ENCODE data around the gene ARHGAP26. TPM values are rescaled to one million over a fixed set of nuclear protein-coding genes. Genes with fewer than 3 reads are reported as not detected.
A peak's percentile ranks its signal among the peaks of the same experiment; 100 is the strongest.

Gene ARHGAP26
- total RNA-seq, 1 experiment from 2014 or later = 1.7 TPM

DNA sequence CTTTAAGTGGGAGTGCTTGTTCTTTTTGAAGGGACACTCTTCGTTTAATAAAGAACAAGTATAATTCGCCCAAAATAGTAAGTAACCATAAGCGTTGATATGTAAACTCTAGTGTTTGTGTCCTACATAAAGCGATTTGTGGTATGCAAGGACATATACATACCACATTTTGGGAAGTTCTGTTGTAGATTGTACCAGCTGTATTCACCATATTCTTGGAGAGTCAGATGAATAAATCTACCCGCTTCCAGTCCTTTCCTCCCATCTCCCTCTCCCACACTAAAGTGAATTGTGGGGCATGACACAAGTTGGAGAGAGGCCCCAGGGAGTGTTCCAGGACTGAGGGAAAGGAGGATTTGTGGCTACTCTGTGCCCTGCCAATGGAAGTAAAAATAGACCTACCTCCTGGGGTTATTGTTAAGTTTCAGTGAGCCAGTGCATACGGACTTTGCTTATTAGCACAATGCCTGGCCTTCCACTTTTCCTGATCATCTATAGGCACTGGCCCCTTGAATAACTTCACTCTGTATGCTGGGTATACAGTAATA, 40.6 kb downstream of the ARHGAP26 start:
- no peak for DNase-seq (ENCODE audit: low spot score)

DNA sequence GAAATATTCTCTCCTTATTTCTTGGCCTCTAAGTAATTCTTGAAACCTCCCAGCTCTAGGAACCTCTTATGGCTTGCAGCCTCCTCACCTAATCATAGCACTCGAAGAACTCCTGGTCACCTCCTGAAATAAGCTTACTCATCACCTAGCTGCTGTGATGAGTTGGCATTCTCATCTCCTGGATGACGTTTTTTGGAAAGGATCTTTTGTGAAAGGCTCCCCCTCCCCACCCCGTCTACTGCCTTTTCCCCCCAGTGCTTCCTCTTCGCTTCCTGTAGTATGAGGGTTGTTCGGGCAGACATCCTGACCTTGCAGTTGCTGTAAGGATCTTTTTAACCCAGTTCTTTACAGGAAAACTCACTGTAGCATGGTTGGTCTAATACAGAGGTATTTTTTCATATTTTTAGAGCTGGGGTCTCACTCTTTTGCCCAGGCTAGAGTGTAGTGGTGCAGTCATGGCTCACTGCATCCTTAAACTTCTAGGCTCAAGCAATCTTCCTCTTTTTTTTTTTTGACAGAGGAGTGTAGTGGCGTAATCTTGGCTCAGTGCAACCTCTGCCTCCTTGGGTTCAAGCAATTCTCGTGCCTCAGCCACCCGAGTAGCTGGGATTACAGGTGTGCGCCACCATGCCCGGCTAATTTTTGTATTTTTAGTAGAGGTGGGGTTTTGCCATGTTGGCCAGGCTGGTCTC, 41.8 kb downstream of the ARHGAP26 start:
- DNase-seq (ENCODE audit: low spot score) = no peak

GRCh38 chr5:142813220-142813619, 43.0 kb downstream of the ARHGAP26 start:
- no peak for DNase-seq (ENCODE audit: low spot score)

DNA sequence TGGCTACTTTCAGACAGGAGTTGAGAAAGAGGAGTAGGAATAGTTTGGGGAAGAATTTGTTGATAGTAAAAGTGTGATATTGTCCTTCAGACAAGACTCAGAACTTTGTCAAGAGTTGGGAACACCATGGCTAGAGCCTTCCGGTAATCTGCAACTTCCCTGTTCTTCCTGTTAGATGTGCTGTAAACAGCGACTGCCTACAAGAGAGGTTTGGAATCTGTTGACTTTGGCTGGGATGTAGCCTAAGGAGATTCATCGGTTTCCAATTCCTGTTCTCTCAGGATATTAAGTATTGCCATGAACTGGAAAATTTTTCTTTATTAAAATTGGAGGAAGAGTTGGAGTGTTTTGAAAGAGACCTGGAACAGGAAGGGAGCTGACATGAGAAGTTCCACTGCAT, 43.9 kb downstream of the ARHGAP26 start:
- DNase-seq (ENCODE audit: low spot score) = no peak

- DNase-seq (ENCODE audit: low spot score) = no peak
Observed at GRCh38 chr5:142815469-142815868, 45.3 kb downstream of the ARHGAP26 start.

- peak; percentile 89 for DNase-seq (ENCODE audit: low spot score)
Observed at GRCh38 chr5:142816531-142817430, 46.6 kb downstream of the ARHGAP26 start.

DNA sequence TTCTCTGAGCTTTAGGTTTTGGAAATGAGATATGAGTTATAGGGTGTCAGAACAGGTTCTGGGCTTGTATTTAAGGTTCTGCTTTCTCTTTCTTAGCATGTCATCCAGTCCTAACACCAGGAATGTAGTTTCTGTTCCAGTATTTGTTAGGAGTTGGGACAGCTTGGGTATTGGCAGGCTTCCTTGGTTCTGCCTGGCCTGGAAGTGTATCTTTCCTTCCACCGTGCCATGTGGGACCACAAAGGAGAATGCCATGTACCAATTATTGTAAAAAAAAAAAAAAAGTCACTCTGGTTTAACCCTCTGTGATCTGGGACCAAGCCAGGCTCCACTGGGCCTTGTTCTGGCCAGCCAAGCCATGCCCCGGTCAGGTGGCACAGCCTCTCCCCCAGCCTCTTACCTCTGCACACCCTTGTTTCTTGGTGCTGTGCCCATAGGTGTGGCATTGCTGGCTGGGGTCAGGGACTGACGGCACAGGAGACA, 47.8 kb downstream of the ARHGAP26 start:
- DNase-seq (ENCODE audit: low spot score) = peak; percentile 35

- no peak for DNase-seq (ENCODE audit: low spot score)
Observed at GRCh38 chr5:142819292-142819691, 49.1 kb downstream of the ARHGAP26 start.

DNA sequence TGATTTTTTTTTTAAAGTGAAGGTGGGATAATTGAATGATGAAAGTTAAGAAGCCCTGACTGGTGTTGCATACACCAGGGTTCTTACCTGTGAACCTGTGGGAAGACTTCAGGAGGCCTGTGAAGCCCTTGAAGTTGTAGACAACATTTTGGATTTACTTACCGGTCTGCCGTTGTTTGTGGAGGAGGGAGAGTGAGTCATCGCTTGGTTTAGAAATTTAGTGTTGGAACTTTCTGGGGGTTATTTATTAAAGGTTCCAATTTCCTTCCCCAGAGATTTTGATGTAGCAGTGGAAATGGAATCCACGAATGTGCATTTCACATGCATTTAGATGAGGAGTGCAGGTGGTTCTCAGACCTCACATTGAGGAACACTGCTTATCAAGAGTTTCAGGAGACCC, 49.6 kb downstream of the ARHGAP26 start:
- no peak for DNase-seq (ENCODE audit: low spot score)

DNA sequence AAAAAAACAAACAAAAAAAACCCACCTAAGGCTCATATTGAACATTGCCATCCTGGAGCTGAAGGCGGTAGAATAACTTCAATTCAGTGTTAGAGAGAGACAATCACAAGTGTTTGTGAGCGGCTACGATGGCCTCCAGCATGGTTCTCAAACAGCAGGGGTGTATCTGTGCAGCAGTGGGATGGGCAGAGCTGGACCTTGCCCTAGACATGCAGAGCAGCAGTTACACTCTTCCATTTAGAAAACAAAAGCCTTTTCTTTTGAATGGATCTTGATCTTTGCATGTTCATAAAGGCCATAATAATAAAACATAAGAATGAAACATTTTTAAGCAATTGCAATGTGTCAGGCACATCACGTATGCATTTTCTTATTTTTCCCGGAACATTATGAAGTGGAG, 50.3 kb downstream of the ARHGAP26 start:
- DNase-seq (ENCODE audit: low spot score) = no peak

GRCh38 chr5:142821034-142821732, 51.0 kb downstream of the ARHGAP26 start:
- no peak for DNase-seq (ENCODE audit: low spot score)

DNA sequence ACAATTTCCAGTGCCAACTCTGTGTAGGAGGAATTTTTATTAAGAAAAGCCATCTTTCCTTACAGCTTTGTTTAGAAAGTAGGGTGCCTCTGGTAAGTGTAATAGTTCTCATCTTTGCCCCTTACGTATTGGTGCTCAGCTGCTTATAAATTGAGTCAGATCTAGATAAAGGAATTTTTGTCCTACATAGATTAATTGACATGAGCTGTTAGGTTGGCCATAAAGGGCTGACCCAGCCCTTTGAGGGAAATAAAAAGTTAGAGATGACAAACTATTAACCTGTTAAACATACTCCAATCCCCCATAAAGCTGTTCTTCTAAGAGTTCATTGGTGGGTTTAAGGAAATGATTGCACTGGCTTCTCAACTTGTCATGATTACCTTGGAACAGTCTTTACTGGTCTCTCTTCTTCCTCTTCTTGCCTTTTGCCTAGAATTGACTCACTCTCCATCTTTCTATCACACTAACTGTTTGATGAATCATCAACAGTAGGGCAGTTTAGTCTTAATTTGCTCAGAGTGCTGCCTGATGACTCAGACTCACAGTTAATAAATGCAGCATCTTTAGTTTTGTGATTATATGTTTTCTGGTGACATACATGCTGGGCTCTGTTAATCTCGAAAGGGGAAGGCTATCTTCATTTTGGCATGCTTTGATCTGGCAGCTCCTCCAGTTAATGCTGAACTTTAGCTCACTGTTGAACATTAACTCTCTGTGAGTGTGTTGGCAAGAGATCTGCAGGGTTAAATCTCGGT, 51.7 kb downstream of the ARHGAP26 start:
- peak; percentile 69 for DNase-seq (ENCODE audit: low spot score)

GRCh38 chr5:142823126-142823525, 52.9 kb downstream of the ARHGAP26 start:
- peak; percentile 21 for DNase-seq (ENCODE audit: low spot score)

DNA sequence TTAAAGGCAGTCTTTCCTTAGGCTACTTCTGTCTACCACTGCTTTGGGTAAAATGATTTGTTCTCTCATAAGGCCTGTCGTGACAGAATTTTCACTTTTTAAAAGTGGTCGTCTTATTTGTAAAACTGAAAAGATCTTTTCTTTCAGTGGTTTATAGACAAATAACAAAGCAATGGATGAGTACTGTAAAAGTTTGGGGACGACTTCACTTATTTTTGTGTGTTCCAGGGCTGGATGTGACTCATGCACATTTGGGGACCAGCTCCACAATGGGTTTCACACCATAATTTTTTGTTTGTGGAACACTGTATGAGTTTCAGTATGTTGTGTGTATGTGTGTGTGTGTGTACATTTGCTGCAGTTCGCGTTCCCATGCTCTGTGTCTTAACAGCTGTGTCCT, 53.6 kb downstream of the ARHGAP26 start:
- no peak for DNase-seq (ENCODE audit: low spot score)

DNA sequence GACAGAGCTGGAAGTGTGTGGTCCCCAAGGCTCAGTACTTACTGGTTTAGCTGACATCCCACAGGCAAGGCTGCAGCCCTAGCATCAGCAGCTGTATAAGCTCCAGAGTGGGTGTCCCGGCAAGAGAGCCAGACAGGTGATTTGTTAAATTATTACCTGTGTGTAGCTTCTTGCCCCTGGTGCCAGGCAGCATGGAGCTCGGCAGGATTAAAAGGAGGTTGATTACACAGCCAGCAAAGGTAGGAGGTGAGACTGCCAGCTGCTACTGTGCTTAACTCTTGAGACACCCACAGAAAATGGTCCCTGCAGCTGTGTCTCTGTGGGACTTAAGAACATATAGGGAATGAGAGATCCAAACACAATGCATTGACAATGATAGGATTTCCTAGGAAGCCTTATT, 54.2 kb downstream of the ARHGAP26 start:
- no peak for DNase-seq (ENCODE audit: low spot score)

- DNase-seq (ENCODE audit: low spot score) = peak; percentile 33
Observed at GRCh38 chr5:142825378-142826089, 55.4 kb downstream of the ARHGAP26 start.

DNA sequence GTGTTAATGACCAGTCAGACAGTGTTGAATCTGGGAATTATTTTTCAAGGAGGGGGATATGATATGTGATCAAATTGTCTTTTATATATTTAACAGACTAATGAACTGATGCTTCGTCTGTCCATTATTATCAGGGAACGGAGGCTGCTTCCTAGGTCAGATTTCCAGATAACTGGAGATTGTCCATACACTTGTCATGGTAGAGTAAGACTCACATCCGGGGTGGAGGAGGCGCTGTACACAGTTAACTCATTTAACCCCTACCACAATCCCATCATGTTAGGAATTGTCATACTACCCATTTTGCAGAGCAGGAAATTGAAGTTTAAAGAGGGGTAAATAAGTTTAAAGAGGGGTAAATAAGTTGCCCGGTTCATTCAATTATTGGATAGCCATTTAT, 55.9 kb downstream of the ARHGAP26 start:
- DNase-seq (ENCODE audit: low spot score) = no peak

GRCh38 chr5:142826741-142827492, 56.7 kb downstream of the ARHGAP26 start:
- peak; percentile 94 for DNase-seq (ENCODE audit: low spot score)

DNA sequence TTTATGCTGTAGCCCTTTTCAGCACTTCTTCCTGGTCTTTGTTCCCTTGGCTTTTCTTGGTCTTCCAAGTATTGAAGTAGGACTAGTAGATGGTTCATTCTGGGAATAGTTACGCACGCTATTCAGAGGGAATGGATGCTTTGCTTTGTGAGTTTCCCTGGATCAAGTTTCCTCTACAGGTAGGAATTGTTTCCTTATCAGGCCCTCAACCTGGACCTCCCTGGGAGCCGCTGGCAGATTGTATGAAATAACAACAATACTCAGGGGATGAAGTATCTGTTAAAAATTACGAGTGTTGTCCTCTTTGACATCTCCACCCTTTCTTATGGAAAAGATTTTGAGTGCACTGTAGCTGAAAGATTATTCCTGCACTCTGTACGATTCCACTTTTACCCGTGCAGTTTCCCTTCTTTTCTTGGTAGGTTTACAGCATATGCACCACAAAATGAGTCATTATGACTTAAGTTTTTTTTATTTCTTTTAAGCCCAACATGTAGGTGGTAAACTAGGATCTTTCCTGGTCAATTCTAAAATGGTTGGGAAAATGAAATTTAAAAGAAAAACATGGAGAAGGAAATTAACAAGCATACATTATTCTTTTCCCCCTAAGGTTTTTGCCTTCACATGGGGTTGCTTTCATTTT, 57.9 kb downstream of the ARHGAP26 start:
- DNase-seq (ENCODE audit: low spot score) = no peak

Measured in H4 (cell line).